ENCODE data around the gene SULT1C4.

Gene SULT1C4

DNA sequence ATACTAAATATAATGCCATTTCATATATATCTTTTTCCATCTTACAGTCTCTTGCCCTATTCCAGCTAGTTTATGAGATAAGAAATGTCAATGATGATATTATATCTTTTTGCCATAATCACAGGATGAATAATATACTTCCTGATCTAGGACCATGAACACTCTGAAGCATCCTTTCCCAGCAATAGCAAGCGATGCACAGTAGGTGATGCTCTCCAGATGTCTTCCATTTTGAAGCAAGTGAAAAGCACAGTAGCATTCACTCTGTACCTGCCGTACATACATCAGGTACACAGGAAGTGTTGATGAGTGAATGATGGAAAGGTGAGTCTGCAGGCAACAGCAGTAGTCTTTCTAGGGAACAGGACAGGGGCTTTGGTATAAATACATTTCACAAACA, 8.6 kb upstream of the SULT1C4 start:
- DNase-seq (ENCODE audit: extremely low read depth in 1 of 2, low read depth in 1 of 2): no peak

DNA sequence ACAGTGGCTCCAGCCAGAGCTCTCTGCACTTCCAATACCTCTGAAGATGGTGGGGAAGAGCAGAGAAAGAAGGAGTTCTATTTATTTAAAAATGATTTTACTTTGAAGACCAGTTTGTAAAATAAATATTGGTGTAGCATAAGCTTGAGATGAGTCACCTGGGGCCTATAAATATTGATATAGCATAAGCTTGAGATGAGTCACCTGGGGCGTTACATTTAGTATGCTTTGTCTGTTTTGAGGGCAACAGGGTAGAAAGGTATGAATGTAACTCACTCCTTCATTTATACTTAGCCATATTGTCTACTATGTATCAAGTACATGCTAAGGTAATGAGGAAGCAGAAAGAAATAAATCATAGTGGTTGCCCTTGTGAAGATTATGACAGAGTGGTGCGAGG, 7.7 kb upstream of the SULT1C4 start:
- DNase-seq (ENCODE audit: extremely low read depth in 1 of 2, low read depth in 1 of 2): no peak

DNA sequence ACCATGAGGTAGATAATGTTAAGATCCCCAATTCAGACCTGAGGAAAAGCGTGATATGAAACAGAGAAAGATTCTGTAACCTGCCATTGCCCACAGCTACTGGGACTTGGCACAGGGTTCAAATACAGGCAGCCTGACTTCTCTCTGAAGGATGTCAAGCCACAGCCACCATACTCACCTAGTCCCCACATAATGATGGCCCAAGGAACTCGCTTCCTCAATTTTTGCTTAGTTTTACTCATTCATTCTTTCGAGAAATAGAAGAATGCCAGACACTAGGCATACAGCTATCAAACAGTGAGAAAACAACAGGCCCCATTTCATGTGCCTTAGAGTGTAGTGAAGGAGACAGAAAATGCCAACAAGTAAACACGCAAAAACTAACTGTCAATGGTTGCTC, 980 bp upstream of the SULT1C4 start:
- DNase-seq (ENCODE audit: extremely low read depth in 1 of 2, low read depth in 1 of 2): no peak

DNA sequence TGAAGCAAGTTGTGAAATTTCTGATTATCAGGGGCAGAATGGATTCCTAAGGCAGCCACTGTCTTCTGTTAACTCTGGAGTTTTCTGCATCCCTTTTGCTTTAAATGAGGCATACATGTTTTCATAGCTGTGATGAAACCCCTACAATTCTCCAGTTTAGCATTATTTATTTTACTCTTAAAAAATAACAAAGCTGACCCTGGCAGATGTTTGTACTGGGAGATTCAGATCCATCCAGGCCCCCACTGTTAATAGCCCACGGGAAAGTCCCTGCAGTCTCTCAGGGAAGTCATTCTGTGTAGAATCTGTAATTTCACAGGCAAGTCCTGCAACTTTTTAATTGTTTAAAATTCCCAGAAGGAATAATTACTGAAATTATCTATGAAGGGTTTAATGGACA, 353 bp upstream of the SULT1C4 start:
- no peak for DNase-seq (ENCODE audit: extremely low read depth in 1 of 2, low read depth in 1 of 2)

DNA sequence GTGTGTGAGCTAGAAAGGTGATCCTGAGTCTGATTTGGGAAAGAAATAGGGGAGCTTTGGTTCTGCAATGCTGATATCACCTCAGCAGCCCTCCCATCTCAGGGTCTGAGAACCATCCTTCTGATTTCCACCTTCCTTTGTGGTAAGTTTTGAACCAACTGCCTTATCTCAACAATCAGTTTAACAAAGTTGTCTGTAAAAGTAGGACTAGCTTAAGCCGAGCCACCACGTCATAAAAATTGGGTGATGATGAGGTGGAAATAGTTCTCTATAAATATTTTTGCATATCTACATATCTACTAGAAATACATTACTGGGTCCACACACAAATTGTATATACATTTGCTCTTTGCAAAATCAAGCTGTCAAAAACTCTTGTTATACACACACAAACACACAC, 1.1 kb downstream of the SULT1C4 start:
- DNase-seq (ENCODE audit: extremely low read depth in 1 of 2, low read depth in 1 of 2): no peak

DNA sequence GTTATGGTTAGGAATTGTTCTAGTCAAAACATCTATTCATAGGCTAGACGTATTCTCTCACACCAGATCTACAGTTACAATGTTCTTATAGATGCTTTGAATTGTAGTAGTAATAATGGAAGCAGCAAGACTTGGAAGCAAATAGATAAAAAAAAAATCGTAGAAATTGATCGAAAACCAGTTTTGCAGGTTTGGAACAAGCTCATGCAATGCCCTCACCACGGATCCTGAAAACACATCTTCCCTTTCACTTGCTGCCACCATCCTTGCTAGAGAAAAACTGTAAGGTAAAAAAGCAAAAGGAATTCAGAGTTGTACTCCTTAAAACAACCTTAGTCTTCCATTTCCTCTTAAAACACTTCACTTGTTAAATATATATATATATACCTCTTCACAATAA, 4.4 kb downstream of the SULT1C4 start:
- DNase-seq (ENCODE audit: extremely low read depth in 1 of 2, low read depth in 1 of 2): no peak

DNA sequence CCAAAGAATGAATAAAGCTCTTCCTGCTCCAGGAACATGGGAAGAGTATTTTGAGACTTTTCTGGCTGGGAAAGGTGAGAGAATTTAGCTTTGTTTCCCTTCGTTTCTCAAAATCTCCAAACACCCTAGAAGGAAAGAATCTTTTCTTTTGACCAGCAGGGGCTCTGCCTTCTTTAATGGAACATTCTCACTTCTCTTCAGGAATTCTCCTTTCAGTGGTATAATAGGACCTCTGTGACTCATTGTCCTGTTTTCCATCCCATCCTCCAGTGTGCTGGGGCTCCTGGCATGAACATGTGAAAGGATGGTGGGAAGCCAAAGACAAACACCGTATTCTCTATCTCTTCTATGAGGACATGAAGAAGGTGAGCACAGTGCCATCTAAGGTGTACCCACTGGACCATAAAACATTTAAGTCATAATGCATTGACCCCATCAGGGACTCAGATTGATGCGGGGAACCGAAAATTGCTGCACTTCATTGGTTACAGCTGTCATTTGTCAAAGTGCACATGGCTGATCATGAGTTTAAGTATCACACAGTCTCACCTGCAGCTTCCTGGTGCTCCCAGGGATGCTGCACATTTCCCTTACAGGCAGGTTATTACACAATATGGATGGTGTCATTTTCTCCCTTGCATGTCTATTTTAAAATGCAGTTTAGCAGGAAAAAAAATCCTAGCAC, 5.5 kb downstream of the SULT1C4 start:
- no peak for DNase-seq (ENCODE audit: extremely low read depth in 1 of 2, low read depth in 1 of 2)

DNA sequence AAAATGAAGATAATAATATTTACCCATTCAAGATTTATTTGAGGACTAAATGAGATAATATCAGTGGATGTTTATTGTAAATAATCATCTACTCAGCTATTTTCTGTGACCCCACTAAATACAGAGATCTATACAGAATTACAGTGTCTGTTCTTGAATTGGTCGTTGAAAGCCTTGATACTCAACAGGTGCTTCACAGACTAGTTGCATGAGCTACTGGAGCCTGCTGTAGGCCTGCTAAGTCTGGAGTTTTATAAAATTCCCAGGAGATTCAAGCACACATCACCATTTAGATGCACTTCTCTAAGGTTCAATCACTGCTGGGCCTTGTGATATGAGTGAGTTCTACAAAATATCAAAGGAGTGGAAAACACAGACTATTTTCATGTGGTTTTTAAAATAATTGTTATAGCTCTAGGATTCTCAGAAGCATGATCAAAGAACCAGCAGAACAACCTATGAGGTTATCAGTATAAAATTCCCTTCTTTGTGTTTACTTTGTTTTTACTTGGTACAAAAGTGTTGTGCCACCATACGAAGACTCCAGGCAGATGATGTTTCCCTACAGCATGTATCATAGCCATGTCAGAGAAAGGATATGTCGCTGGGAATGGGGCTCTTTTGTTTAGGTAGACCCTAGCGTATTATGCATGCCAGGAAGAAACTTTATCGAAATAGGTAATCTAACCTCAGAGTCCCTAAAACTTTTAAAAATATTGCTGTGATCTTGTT, 7.1 kb downstream of the SULT1C4 start:
- no peak for DNase-seq (ENCODE audit: extremely low read depth in 1 of 2, low read depth in 1 of 2)

DNA sequence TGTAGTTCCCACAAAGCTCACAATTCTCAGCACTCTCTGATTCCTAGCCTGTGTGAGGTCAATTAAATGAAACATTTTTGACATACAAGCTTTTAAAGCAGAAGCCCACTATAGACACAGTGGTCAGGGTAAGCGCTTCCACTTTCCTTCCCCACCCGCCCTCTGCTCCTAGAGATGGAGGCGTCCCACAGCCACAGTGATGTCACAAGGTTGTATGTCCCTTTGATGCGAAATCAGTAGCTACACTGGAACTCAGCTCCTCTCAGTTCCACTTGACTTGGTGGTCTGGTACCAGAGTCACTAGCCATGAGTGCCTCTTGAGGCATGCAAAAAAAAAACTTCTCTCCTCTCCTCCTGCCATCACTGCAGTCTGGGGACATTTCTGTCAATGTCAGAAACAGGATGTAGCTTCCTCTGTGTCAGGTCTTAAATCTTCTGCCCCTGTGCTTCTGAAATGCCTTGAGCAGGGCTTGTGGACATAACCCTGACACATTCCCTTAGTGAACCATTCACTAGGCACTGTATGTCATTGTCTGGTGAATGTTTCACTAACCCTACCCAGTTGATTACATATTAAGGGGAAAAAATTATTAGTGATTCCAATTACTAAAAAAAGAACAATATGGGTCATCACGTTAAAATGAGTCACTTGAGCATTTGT, 7.8 kb downstream of the SULT1C4 start:
- DNase-seq (ENCODE audit: extremely low read depth in 1 of 2, low read depth in 1 of 2): no peak

DNA sequence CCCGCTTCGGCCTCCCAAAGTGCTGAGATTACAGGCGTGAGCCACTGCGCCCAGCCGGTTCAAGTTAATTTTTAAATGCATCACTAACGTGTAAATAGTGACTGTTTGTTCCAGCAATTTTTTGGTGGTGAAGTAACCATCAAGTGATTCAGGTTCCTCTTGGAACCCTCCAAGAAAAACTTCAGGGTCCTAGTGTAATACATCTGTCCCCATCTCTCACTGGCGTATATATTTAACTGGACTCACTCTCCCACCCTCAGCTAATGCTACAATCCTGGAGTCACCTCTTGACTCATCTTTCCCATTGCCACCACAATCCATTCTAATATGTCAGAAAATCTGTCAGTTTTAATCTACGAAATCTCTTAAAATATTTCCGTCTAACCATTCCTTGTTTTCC, 10.3 kb downstream of the SULT1C4 start:
- no peak for DNase-seq (ENCODE audit: extremely low read depth in 1 of 2, low read depth in 1 of 2)

DNA sequence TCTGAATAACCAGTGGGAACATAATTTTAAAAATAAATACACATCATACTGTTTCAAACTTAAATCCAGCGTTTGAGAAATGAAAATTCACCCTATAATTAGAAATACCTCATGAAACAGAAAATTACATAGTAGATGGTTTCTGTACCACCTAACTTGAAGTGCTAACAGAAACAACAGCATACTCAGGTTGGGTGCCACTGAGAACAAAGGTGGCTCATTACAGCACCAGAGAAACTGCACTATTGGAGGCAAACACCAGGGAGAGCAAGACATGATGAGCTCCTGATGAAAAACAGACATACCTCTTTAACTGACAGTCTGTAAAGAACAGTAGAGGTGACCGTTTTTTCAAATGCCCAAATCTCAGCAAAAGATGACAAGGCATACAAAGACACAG, 12.6 kb downstream of the SULT1C4 start:
- DNase-seq (ENCODE audit: extremely low read depth in 1 of 2, low read depth in 1 of 2): no peak

DNA sequence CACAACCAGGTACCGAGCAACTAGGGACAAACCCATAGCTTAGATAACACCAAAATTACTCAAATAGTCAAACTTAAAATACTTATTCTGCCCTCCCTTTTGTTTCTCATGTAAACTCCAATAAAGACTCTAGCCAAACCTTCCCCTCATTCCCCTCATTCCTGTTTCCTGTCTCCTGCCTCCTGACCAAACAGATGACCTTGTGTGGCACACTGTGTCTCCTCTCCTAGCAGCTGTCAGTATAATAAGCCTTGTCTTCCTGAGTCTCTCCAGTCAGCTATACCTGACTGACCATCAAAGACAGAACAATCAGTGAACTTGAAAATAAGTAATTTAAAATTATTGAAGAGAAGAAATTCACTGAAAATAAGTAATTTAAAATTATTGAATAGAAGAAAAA, 14.3 kb downstream of the SULT1C4 start:
- DNase-seq (ENCODE audit: extremely low read depth in 1 of 2, low read depth in 1 of 2): no peak

DNA sequence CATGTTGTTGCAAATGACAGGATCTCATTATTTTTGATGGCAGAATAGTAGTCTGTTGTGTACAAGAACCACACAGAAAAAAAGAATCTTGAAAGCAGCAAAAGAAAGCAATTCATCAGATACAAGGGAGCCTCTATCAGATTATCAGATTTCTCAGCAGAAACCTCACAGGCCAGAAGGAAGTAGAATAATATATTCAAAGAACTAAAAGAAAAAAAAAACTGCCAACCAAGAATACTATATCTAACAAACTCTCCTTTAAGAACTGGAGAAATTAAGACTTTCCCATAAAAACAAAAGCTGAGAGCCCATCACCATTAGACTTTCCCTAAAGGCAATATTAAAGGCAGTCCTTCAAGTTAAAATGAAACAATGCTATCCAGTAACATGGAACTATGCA, 15.4 kb downstream of the SULT1C4 start:
- DNase-seq (ENCODE audit: extremely low read depth in 1 of 2, low read depth in 1 of 2): no peak

DNA sequence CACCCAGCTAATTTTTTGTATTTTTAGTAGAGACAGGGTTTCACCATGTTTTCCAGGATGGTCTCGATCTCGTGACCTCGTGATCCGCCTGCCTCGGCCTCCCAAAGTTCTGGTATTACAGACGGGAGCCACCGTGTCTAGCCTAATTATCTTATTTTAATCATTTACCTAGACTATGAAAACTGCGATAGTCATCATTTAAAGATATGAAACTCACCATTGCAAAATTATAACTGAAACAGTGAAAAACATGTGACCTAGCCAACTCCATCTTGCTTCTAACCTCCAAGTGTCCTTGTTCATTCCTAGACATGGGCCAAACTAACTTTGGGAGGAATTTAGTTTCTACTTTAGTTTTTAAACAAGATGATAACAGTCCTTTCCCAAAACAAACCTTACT, 17.4 kb downstream of the SULT1C4 start:
- DNase-seq (ENCODE audit: extremely low read depth in 1 of 2, low read depth in 1 of 2): no peak

DNA sequence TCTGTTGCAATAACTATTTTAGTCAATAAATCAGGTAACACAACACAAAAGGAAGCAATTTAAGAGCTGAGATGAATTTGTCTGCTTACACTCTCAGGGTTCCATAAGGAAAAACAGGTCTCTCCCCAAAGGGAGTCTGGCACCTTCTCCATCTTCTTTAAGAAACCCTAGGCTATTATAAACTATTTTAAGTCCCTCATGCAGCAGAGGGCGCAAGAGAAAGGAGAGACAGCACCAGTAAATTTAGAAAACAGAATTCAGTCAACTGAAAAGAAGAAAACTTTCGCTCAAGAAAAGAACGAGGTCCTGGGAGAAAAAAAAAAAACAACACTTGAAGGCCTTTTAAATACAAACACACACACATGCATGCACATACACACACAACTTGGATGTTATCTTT, 19.1 kb downstream of the SULT1C4 start:
- no peak for DNase-seq (ENCODE audit: extremely low read depth in 1 of 2, low read depth in 1 of 2)

DNA sequence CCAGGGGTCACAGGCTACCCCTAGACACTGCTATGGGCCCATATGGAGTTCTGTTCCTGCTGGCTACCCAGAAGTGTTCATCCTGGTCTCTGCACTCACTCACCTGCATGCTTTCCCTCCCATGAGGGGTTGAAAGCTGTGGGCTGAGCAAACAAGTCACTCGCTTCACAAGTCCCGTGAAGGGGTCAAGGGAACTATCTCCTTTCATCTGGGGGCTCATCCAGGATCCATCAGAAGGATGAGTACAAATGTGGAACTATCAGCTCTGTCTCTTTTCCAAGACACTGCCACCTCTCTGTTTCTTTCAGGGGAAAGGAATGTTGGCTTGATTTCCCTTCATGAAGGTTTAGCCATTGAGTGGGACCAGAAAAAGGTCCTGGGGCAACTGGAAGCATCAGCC, 21.7 kb downstream of the SULT1C4 start:
- no peak for DNase-seq (ENCODE audit: extremely low read depth in 1 of 2, low read depth in 1 of 2)

DNA sequence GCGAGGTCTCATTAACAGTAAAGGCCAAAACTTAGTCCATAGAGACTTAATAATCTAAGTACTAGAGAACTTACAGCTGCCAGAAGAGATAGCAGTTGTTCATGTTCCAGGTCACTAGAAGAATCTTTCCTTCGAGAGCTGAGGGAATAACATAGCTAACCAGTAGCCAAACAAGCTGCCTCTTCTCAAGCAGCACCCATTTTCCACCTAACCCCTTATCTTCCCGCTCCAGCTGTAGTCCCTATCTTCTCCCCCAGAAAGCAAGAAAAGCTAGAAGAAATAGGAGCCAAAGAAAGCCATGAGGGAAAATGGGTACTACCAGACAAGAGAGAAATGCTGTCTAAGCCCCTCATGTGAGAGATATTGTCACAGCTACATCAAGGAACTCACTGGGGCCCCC, 24.0 kb downstream of the SULT1C4 start:
- no peak for DNase-seq (ENCODE audit: extremely low read depth in 1 of 2, low read depth in 1 of 2)

DNA sequence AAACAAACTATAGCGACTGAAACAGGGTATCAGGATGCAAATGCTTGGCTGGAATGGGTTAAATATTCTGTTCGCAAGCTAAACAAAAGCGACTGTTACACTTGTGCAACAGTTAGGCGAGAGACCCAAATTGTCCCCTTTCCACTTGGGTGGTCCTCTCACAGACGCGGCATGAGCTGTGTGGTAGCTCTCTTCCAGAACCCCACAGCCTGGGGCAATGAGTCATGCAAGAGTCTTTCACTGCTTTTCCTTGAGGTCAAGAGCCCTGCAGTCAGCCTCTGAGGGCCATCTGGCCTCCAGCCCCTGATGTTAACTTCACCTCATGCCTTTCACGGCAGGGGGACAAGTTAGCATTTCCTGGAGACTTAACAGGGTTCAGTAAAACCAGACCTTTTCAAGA, 25.7 kb downstream of the SULT1C4 start:
- no peak for DNase-seq (ENCODE audit: extremely low read depth in 1 of 2, low read depth in 1 of 2)

DNA sequence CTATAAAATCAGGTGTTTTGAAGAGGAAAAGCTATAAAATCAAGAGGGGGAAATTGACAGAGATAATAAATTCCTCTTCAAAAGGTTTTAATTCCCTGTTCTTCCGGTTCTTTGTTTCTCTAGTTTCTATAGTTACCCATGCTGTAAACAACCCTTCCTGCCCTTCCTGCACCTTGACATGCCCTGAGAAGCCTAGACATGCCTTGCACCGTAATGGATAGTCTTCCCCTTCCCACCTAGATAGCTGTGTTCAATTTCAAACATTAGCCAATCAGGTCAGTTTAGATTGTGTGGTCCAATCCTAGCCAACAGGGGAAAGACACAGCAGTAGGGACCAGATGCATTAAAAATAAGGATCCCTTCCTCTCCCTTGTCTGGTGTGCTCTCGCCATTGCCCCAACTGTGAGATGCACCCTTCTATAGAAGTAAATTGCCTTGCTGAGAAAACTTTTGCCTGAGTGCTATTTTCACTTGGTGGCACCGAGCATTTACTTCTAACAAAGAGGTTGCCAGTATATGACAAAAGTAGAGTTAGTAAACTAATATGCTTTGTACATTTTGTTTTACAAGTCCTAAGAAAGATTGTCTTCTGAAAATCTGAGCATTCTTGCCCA, 27.1 kb downstream of the SULT1C4 start:
- DNase-seq (ENCODE audit: extremely low read depth in 1 of 2, low read depth in 1 of 2): no peak

DNA sequence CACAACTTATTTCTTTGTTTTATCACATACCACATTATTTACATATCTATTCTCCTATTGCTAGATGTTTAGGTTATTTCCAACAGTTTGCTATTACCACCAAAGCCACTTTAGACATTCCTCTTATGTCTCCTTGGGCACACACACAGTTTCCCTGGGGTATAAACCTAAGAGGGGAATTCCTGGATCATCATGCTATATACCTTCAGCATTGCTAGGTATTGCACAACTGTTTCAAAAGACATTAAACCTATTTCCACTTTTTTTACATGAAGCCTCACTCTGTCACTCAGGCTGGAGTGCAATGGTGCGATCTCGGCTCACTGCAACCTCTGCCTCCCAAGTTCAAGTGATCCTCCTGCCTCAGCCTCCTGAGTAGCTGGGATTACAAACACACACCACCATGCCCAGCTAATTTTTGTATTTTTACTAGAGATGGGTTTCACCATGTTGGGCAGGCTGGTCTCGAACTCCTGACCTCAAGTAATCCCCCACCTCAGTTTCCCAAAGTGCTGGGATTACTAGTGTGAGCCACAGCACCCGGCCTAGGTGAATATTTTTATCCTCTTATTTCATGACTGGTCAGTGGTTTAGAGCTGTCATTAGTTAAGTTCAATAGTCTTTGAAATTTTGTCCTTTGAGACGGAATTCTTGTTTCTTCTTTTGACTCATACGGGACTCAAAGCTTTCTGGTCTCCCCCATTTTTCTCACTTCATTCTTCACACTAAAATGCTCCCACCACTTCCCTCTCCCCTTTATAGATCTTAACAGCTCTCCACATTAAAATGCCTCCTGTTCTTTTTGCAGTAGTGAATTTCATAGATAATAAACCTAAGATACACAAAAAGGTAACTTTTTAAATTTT, 30.3 kb downstream of the SULT1C4 start:
- DNase-seq (ENCODE audit: extremely low read depth in 1 of 2, low read depth in 1 of 2): no peak

DNA sequence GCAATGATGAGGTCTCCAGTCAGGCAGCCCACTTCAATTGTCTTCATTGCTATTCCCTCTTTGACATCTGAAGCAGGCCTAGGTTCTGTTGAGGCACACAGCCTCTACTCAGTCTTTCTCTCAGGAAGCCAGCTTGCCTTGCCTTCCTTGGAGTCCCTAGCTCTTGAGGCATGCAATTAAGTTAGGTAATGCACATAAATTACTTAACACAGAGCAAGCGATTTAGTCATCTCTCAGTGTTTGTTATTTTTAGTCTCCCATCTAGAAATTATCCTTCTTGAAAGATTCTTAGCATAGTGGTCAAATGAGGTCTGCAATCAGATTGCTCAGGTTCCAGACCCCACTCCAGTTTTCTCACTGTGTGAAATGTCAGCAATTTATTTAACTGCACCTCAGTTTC, 32.0 kb downstream of the SULT1C4 start:
- DNase-seq (ENCODE audit: extremely low read depth in 1 of 2, low read depth in 1 of 2): no peak

Measured in activated CD8-positive, alpha-beta memory T cell treated with anti-CD3 and anti-CD28 coated beads for 1 hour (primary cell).